H1 (cell line): Measurements from ENCODE around the gene AUH. TPM values are rescaled to one million over a fixed set of nuclear protein-coding genes. Genes with fewer than 3 reads are reported as not detected.

ENCODE experiments used
- CTCF ChIA-PET: fragments of 300-600 bp; sonication (Branson Sonifier 250); formaldehyde crosslinking; loops from one replicate; lab custom pipeline; 2021; ENCODE audit not compliant: partially characterized antibody; lab: Charles Lee
- POLR2A ChIA-PET: fragments of 300-600 bp; sonication (Branson Sonifier 250); formaldehyde crosslinking; loops from one replicate; lab custom pipeline; 2021; ENCODE audit warnings: inconsistent platforms; ENCODE audit not compliant: partially characterized antibody; lab: Charles Lee
- DNase-seq, 2 experiments: peaks; one replicate each; pipeline versions ENCODE4 v3.0.0 to v3.0.0-alpha.2; 2010 to 2022; ENCODE audit warnings: low spot score in 2 of 2, low read depth in 1 of 2, mixed read lengths in 1 of 2
- FAIRE-seq: peaks from 2 replicates; lab custom pipeline; 2011; peaks lifted over from hg19 to GRCh38; lab: Jason Lieb, UNC
- H2AFZ ChIP-seq: 2 replicates; pipeline ENCODE4 v1.8.1; 2012; ENCODE audit warnings: low read length, inconsistent platforms
- H2AK5ac ChIP-seq: 2 replicates; pipeline ENCODE4 v1.6.1; 2013; ENCODE audit warnings: low read depth, low read length
- H2BK120ac ChIP-seq: replicated peaks from 2 replicates; pipeline ENCODE3; 2013; ENCODE audit warnings: low read depth, low read length, inconsistent platforms
- H2BK12ac ChIP-seq: 2 replicates; pipeline ENCODE4 v1.6.1; 2013; ENCODE audit warnings: low read depth, low read length
- H2BK15ac ChIP-seq: 2 replicates; pipeline ENCODE4 v1.6.1; 2013; ENCODE audit warnings: low read length
- H2BK20ac ChIP-seq: 2 replicates; pipeline ENCODE4 v1.6.1; 2013; ENCODE audit warnings: low read length
- H2BK5ac ChIP-seq: 2 replicates; pipeline ENCODE4 v1.6.1; 2013; ENCODE audit warnings: low read depth, low read length
- H3K14ac ChIP-seq: 2 replicates; pipeline ENCODE4 v1.6.1; 2013; ENCODE audit warnings: inconsistent platforms; ENCODE audit not compliant: insufficient read length
- H3K18ac ChIP-seq: 2 replicates; pipeline ENCODE4 v1.6.1; 2013; ENCODE audit warnings: low read length; ENCODE audit errors: extremely low read depth
- H3K23ac ChIP-seq: 2 replicates; pipeline ENCODE4 v1.6.1; 2013; ENCODE audit warnings: inconsistent platforms; ENCODE audit not compliant: insufficient read length
- H3K23me2 ChIP-seq: 2 replicates; pipeline ENCODE4 v1.6.1; 2013; ENCODE audit warnings: low read depth, low read length
- H3K27ac ChIP-seq: 2 replicates; pipeline ENCODE4 v1.6.1; 2011; ENCODE audit warnings: low read depth, low read length, inconsistent platforms
- H3K27me3 ChIP-seq, 4 experiments: replicated peaks in 1 of 4; 1 replicate in 1 of 4; 2 replicates in 3 of 4; pipeline versions ENCODE4 v1.6.1 to v1.8.1; 2011 to 2013; ENCODE audit warnings: low read length in 3 of 4, mild to moderate bottlenecking in 3 of 4, inconsistent platforms in 2 of 4, mixed read lengths in 2 of 4, moderate library complexity in 1 of 4; ENCODE audit not compliant: control insufficient read depth in 3 of 4, insufficient read depth in 3 of 4; ENCODE audit errors: extremely low read depth in 1 of 4
- H3K36me3 ChIP-seq, 4 experiments: 2 replicates each; pipeline versions ENCODE4 v1.6.1 to v1.8.1; 2011 to 2013; ENCODE audit warnings: mild to moderate bottlenecking in 4 of 4, low read length in 3 of 4, moderate library complexity in 2 of 4, control low read depth in 1 of 4, inconsistent platforms in 1 of 4; ENCODE audit not compliant: insufficient read depth in 4 of 4, control insufficient read depth in 2 of 4
- H3K4ac ChIP-seq: replicated peaks from 2 replicates; pipeline ENCODE3; 2013; ENCODE audit warnings: low read length, low read depth, mixed read lengths, inconsistent platforms; ENCODE audit not compliant: insufficient read length
- H3K4me1 ChIP-seq, 4 experiments: replicated peaks in 1 of 4; 1 replicate in 1 of 4; 2 replicates in 3 of 4; pipeline versions ENCODE4 v1.6.1 to v1.8.1; 2011 to 2013; ENCODE audit warnings: low read length in 3 of 4, inconsistent platforms in 2 of 4, mixed read lengths in 1 of 4; ENCODE audit not compliant: insufficient read depth in 4 of 4, control insufficient read depth in 3 of 4
- H3K4me2 ChIP-seq, 2 experiments: 2 replicates each; pipeline versions ENCODE4 v1.6.1 to v1.8.1; 2011 to 2013; ENCODE audit warnings: low read depth in 2 of 2, low read length in 2 of 2, control low read depth in 1 of 2, inconsistent platforms in 1 of 2, mild to moderate bottlenecking in 1 of 2; ENCODE audit not compliant: insufficient read depth in 1 of 2
- H3K4me3 ChIP-seq, 4 experiments: fragments of 200-600, 300-600 bp in 1 of 4; sonication (generic), shearing (Covaris generic), sonication (Bioruptor Twin) in 1 of 4; 2 replicates each; pipeline versions ENCODE4 v1.5.1 to v1.8.1; 2011 to 2016; ENCODE audit warnings: low read length in 4 of 4, low read depth in 3 of 4, control low read depth in 2 of 4, inconsistent platforms in 2 of 4, mild to moderate bottlenecking in 2 of 4, mixed read lengths in 1 of 4, moderate library complexity in 1 of 4; ENCODE audit not compliant: insufficient read depth in 2 of 4; ENCODE audit errors: extremely low read depth in 1 of 4
- H3K56ac ChIP-seq: replicated peaks from 2 replicates; pipeline ENCODE3; 2013; ENCODE audit warnings: low read depth, mild to moderate bottlenecking, mixed read lengths, low read length, inconsistent platforms; ENCODE audit not compliant: insufficient read length
- H3K79me1 ChIP-seq: 2 replicates; pipeline ENCODE4 v1.6.1; 2013; ENCODE audit warnings: low read depth, low read length, control low read depth
- H3K79me2 ChIP-seq, 2 experiments: 2 replicates each; pipeline versions ENCODE4 v1.6.1 to v1.8.1; 2012 to 2013; ENCODE audit warnings: low read length in 2 of 2, mild to moderate bottlenecking in 2 of 2, inconsistent platforms in 1 of 2; ENCODE audit not compliant: insufficient read depth in 2 of 2, control insufficient read depth in 1 of 2
- H3K9ac ChIP-seq, 4 experiments: replicated peaks in 1 of 4; 1 replicate in 1 of 4; 2 replicates in 3 of 4; pipeline versions ENCODE4 v1.6.1 to v1.8.1; 2011 to 2013; ENCODE audit warnings: low read depth in 3 of 4, low read length in 3 of 4, control low read depth in 2 of 4, mild to moderate bottlenecking in 2 of 4, moderate library complexity in 2 of 4, inconsistent platforms in 1 of 4; ENCODE audit errors: extremely low read depth in 1 of 4
- H3K9me3 ChIP-seq, 2 experiments: 2 replicates each; pipeline versions ENCODE4 v1.6.1 to v1.8.1; 2012 to 2013; ENCODE audit warnings: mild to moderate bottlenecking in 2 of 2, moderate library complexity in 2 of 2, control low read depth in 1 of 2, inconsistent platforms in 1 of 2, low read depth in 1 of 2, low read length in 1 of 2, mixed read lengths in 1 of 2; ENCODE audit not compliant: insufficient read depth in 2 of 2
- H4K20me1 ChIP-seq, 2 experiments: replicated peaks in 1 of 2; 2 replicates each; pipeline versions ENCODE3 to v1.8.1; 2011 to 2013; ENCODE audit warnings: inconsistent platforms in 2 of 2, low read length in 2 of 2, mild to moderate bottlenecking in 1 of 2; ENCODE audit not compliant: insufficient read depth in 2 of 2, control insufficient read depth in 1 of 2
- H4K5ac ChIP-seq: 2 replicates; pipeline ENCODE4 v1.6.1; 2013; ENCODE audit warnings: low read length, low read depth, mixed read lengths, inconsistent platforms; ENCODE audit not compliant: insufficient read length
- H4K8ac ChIP-seq: 2 replicates; pipeline ENCODE4 v1.8.0; 2013; ENCODE audit warnings: mild to moderate bottlenecking, moderate library complexity, low read length, inconsistent platforms; ENCODE audit not compliant: insufficient read depth; ENCODE audit errors: extremely low read depth
- H4K91ac ChIP-seq: replicated peaks from 2 replicates; pipeline ENCODE3; 2013; ENCODE audit warnings: low read length, mixed read lengths, inconsistent platforms; ENCODE audit not compliant: insufficient read length
- ASH2L ChIP-seq: fragments of 200-600, 300-600 bp; sonication (generic); IDR thresholded peaks from one replicate; pipeline ENCODE4 v1.7.1; 2017; ENCODE audit warnings: low read length
- ATF3 ChIP-seq: IDR thresholded peaks from 2 replicates; pipeline ENCODE4 v1.6.1; 2011; ENCODE audit warnings: low read depth, mild to moderate bottlenecking, low read length; ENCODE audit not compliant: insufficient read depth
- CREB1 ChIP-seq: IDR thresholded peaks from 2 replicates; pipeline ENCODE4 v1.6.1; 2012; ENCODE audit warnings: inconsistent platforms
- EP300 ChIP-seq, 2 experiments: IDR thresholded peaks; 1 replicate in 1 of 2; 2 replicates in 1 of 2; pipeline ENCODE4 v1.6.1; 2011 to 2012; ENCODE audit warnings: low read depth in 2 of 2, low read length in 2 of 2, mild to moderate bottlenecking in 2 of 2, borderline replicate concordance in 1 of 2, inconsistent platforms in 1 of 2, moderate library complexity in 1 of 2
- GABPA ChIP-seq: IDR thresholded peaks from 2 replicates; pipeline ENCODE4 v1.6.1; 2011; ENCODE audit warnings: mild to moderate bottlenecking, low read length, moderate library complexity, borderline replicate concordance; ENCODE audit not compliant: insufficient read depth
- JUN ChIP-seq: IDR thresholded peaks from 2 replicates; pipeline ENCODE4 v1.6.1; 2011; ENCODE audit warnings: low read depth, mild to moderate bottlenecking, improper control_type of control experiment, low read length
- KDM5A ChIP-seq: fragments of 200-600 bp; IDR thresholded peaks from 2 replicates; pipeline ENCODE4 v1.7.1; 2012; ENCODE audit warnings: mild to moderate bottlenecking, low read length, inconsistent platforms, mixed read lengths
- POLR2A ChIP-seq, 2 experiments: IDR thresholded peaks; 1 replicate in 1 of 2; 2 replicates in 1 of 2; pipeline ENCODE4 v1.6.1; 2011; ENCODE audit warnings: low read depth in 2 of 2, low read length in 2 of 2, mild to moderate bottlenecking in 2 of 2; ENCODE audit errors: control extremely low read depth in 1 of 2
- RBBP5 ChIP-seq: IDR thresholded peaks from 2 replicates; pipeline ENCODE4 v1.7.1; 2012; ENCODE audit warnings: low read depth, mild to moderate bottlenecking, inconsistent platforms, low read length, moderate library complexity, borderline replicate concordance
- RFX5 ChIP-seq: IDR thresholded peaks from 2 replicates; pipeline ENCODE4 v1.6.1; 2011; ENCODE audit warnings: low read depth, low read length, improper control_type of control experiment, borderline replicate concordance
- SIX5 ChIP-seq: IDR thresholded peaks from 2 replicates; pipeline ENCODE4 v1.6.1; 2011; ENCODE audit warnings: mild to moderate bottlenecking, low read depth, low read length
- SP2 ChIP-seq: IDR thresholded peaks from 2 replicates; pipeline ENCODE4 v1.6.1; 2012; ENCODE audit warnings: mild to moderate bottlenecking, low read length, inconsistent platforms
- TAF7 ChIP-seq: optimal IDR thresholded peaks from 2 replicates; pipeline ENCODE3; 2011; ENCODE audit warnings: low read depth, mild to moderate bottlenecking, inconsistent platforms, low read length, moderate library complexity, borderline replicate concordance
- TCF12 ChIP-seq: IDR thresholded peaks from 2 replicates; pipeline ENCODE4 v1.6.1; 2011; ENCODE audit warnings: low read depth, mild to moderate bottlenecking, low read length
- WGBS, 2 experiments: shearing (Covaris generic) in 1 of 2; methylation state at CpG; one replicate each; pipeline versions ENCODE4 v1.1.6 to v1.1.7; 2013 to 2015; ENCODE audit warnings: low lambda C conversion rate in 2 of 2, mixed read lengths in 2 of 2, inconsistent platforms in 1 of 2, low coverage in 1 of 2, missing lambda C conversion rate in 1 of 2; ENCODE audit not compliant: insufficient replicate concordance in 2 of 2, insufficient coverage in 1 of 2, insufficient read length in 1 of 2; ENCODE audit errors: extremely low coverage in 1 of 2, missing lambda C conversion rate in 1 of 2; 5-methylcytosine and 5-hydroxymethylcytosine counted together
- polyA plus RNA-seq, 7 experiments: library from polyadenylated mRNA; depleted of rRNA in 3 of 7; stranded (reverse) in 5 of 7; unstranded in 2 of 7; fragments of >200 nt in 5 of 7; fragments of 200-250 nt in 2 of 7; gene quantifications; 1 replicate in 5 of 7; 2 replicates in 1 of 7; 4 replicates in 1 of 7; pipeline versions ENCODE4 v1.2.1 to v1.2.3, GENCODE V29; 2011 to 2013; ENCODE audit warnings: missing spikeins in 2 of 7, mixed read lengths in 2 of 7
- total RNA-seq: library from RNA; stranded (reverse); fragmentation: NEBNext Ultra II Directional; extraction: Animal tissue kit (Norgen Biotek cat#: 25700); gene quantifications from 2 replicates; pipeline ENCODE4 v1.2.1, GENCODE V29; 2021

The AUH gene
- total and polyA plus RNA-seq, 2 of the 8 experiments (the other 6 are each of a cell fraction or from before 2014, with no cell fraction given): 5.8 to 21.9 TPM

GRCh38 chr9:91384954-91385353, 23.2 kb upstream of the AUH start:
- H3K23ac ChIP-seq: no peak overlapping the region
- no peak overlapping the region for H2BK120ac ChIP-seq
- 0 out of 2 replicates have a peak, but pooled peaks cover 2% of the 10 kb centered on the region for H3K23me2 ChIP-seq
- H3K4me1 ChIP-seq: no peaks in the 10 kb centered on the region
- no peak for FAIRE-seq
- H3K27ac ChIP-seq: no peak overlapping the region
- TF ChIP-seq ATF3 (no peak), ASH2L (no peak), TAF7 (no peak), RFX5 (no peak), RBBP5 (no peak), GABPA (no peak), POLR2A (IDR thresholded peaks at IDR 0.05; ENCODE audit: control extremely low read depth in 1 of 2, low read depth in 2 of 2, low read length in 2 of 2) (no peak), SP2 (no peak), JUN (no peak), KDM5A (no peak), EP300 (IDR thresholded peaks at IDR 0.05; ENCODE audit: borderline replicate concordance in 1 of 2, low read depth in 2 of 2, low read length in 2 of 2) (no peak), CREB1 (no peak), SIX5 (no peak), TCF12 (no peak)
- no peak overlapping the region for H2AK5ac ChIP-seq
- no peak overlapping the region for H3K4me2 ChIP-seq
- no CpG with 5 or more reads among the region's 1 CpG for WGBS, 2 experiments
- POLR2A ChIA-PET: no interaction called here
- H3K79me1 ChIP-seq: no peaks in the 10 kb centered on the region
- no peaks in the 10 kb centered on the region for H3K9me3 ChIP-seq
- no peaks in the 10 kb centered on the region for H3K36me3 ChIP-seq
- no peak overlapping the region for H2BK12ac ChIP-seq
- no peak for DNase-seq
- H2AFZ ChIP-seq: no peak overlapping the region
- no peak overlapping the region for H4K91ac ChIP-seq
- CTCF ChIA-PET: no interaction called here
- H3K79me2 ChIP-seq: no peaks in the 10 kb centered on the region
- no peak overlapping the region for H4K8ac ChIP-seq
- H3K56ac ChIP-seq: no peak overlapping the region
- no peak overlapping the region for H3K18ac ChIP-seq
- no peaks in the 10 kb centered on the region for H3K27me3 ChIP-seq
- no peak overlapping the region for H3K14ac ChIP-seq
- H4K20me1 ChIP-seq: no peaks in the 10 kb centered on the region
- H2BK15ac ChIP-seq: no peak overlapping the region
- H4K5ac ChIP-seq: no peak overlapping the region
- no peak overlapping the region for H3K4me3 ChIP-seq
- no peak overlapping the region for H3K9ac ChIP-seq
- H3K4ac ChIP-seq: no peak overlapping the region
- H2BK20ac ChIP-seq: no peak overlapping the region
- H2BK5ac ChIP-seq: no peak overlapping the region
